HG03064 (cell line): ENCODE measurements around the gene SLC51A.
"Not testable (repeated sequence)": the region's sequence is repeated elsewhere in the genome, so short reads cannot be mapped to it uniquely, and the experiment has no call there.

ENCODE experiments used
- ATAC-seq: cut with Tn5 transposase; IDR thresholded peaks from one replicate; pipeline ENCODE4 v1.9.1; 2021; ENCODE audit warnings: low read depth; ENCODE audit not compliant: unreplicated experiment

The SLC51A gene

DNA sequence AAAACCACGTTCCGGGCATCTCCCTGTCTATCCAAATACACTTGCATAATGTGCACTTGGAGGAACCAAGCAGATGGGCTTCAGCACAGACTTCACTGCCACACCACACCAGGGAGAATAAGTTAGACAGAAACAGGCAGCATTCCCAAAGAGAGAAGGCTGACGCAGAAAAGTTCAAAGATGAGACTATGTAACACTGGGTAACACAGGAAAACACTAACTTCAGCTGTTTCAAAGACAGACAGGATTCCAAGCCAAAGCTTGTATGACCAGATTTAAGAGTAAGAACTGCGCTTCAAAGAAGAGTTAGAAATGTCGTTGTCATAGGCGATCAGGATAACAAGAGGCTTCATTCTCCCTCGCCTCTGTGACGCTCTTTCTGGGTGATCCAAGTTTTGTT is 19.9 kb downstream of the SLC51A start:
- no peak for ATAC-seq

GRCh38 chr3:196237203-196237602 is 20.9 kb downstream of the SLC51A start:
- ATAC-seq = no peak

GRCh38 chr3:196238612-196239560 is 22.6 kb downstream of the SLC51A start:
- no peak for ATAC-seq

GRCh38 chr3:196240424-196240823 is 24.1 kb downstream of the SLC51A start:
- no peak for ATAC-seq

GRCh38 chr3:196241704-196242103 is 25.4 kb downstream of the SLC51A start:
- ATAC-seq = no peak

- ATAC-seq = not testable (repeated sequence)
Observed at GRCh38 chr3:196244166-196244565, 27.8 kb downstream of the SLC51A start.

DNA sequence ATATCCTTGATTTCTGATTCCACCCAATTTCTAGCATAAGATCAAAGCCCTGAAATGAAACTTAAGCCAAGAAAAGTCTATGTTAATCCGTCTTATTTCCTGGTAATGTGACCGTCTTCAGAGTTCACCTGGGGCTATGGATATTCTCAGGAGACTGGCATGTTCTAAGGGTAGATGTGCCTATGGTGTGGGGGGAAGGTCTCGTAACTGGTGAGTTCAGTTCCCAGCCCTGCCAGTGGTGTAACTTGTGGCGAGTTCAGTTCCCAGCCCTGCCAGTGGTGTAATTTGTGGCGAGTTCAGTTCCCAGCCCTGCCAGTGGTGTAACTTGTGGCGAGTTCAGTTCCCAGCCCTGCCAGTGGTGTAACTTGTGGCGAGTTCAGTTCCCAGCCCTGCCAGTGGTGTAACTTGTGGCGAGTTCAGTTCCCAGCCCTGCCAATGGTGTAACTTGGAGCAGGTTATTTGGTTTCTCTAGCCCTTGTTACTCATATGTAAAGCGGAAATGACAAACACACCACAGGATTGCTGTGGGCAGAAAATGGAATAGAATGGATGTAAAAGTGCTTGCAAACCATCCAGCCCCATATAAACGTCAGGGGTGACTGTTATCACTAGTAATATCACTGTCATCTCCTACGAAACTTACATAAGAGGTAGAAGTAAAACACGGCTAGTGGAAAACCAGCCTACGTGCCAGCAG is 30.4 kb downstream of the SLC51A start:
- ATAC-seq = no peak

DNA sequence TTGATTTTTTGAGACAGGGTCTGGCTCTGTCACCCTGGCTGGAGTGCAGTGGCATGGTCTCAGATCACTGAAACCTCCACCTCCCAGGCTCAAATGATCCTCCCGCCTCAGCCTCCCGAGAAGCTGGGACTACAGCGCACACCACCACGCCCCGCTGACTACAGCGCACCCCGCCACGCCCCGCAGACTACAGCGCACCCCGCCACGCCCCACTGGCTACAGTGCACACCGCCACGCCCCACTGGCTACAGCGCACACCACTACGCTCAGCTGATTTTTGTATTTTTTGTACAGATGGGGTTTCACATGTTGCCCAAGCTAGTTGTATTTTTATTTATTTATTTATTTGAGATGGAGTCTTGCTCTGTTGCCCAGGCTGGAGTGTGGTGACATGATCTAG is 35.6 kb downstream of the SLC51A start:
- no peak for ATAC-seq

DNA sequence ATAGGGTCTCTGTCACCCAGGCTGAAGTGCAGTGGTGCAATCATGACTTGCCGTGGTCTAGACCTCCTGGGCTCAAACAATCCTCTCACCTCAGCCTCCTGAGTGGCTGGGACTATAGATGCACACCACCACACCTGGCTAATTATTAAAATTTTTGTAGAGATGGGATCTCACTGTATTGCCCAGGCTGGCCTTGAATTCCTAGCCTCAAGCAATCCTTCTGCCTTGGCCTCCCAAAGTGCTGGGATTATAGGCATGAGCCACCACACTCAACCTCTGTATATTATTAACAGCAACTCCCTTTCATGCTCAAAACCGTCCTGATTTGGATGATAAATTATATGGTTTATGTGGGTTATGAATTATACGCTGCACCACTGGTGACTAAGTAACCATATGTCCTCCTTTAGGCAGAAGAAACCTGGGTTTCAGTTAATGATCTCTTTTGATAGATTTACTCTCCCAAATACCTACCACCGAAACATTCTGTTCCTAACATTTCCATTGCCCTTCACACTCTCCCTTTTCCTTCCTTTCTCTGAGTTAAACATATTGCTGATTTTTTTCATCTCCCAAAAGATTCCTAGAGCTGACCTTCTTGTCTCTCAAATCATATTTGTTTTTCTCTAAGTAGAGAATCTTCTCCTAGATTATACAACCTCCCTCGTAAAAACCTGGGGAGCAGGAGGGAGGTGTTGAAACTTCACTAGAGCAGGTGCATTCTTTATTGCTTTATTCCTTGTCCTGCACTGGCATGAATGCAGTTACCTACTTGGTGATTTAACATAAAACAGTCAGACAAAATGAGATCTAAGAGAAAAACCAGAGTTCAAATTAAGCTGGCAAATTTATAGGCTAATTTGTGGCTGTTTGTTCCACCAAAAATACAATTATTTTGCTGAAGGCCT is 38.3 kb downstream of the SLC51A start:
- no peak for ATAC-seq

GRCh38 chr3:196255776-196256175 is 39.4 kb downstream of the SLC51A start:
- ATAC-seq = no peak

- ATAC-seq = no peak
Observed at GRCh38 chr3:196260784-196261183, 44.5 kb downstream of the SLC51A start.

GRCh38 chr3:196263819-196264218 is 47.5 kb downstream of the SLC51A start:
- ATAC-seq = no peak

- ATAC-seq = no peak
Observed at GRCh38 chr3:196268284-196269163, 52.2 kb downstream of the SLC51A start.

- no peak for ATAC-seq
Observed at GRCh38 chr3:196270499-196270898, 54.2 kb downstream of the SLC51A start.

- ATAC-seq = no peak
Observed at GRCh38 chr3:196272826-196273225, 56.5 kb downstream of the SLC51A start.

DNA sequence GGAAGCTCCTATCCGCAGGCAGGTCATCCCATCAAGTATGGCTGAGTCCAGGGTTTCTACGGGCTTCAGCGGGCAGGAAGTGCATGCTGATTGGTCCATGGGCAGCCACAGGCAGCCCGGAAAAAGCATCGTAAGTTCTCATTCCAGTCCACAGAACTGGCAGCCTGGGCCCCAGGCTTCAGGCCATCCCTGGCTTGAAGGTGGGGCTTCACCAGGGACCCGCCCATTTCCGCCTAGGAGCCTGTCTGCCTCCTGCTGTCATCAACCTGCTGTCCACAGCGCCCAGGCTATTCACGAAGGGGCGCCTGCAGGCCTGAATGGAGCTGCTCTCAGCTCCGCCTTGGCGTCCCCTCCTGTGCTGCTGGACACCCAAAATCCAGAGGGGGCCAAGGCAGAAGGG is 57.3 kb downstream of the SLC51A start:
- no peak for ATAC-seq

- ATAC-seq = peak; percentile 64
Observed at GRCh38 chr3:196274585-196274984, 58.3 kb downstream of the SLC51A start.

DNA sequence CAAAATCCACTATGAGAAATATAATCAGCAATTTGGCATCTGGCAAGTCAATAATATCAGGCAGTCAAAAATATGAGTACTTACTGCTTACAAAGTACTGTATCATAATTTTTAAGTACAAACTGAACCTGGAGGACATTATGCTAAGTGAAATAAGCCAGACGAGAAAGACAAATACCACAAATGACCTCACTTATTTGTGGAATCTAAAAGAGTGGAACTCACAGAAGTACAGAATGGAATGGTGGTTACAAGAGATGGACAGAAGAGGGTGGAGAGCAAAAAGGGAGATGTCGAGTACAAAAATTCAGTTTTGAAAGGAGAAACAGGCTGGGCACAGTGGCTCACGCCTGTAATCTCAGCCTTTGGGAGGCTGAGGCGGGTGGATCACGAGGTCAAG is 58.8 kb downstream of the SLC51A start:
- ATAC-seq = no peak

DNA sequence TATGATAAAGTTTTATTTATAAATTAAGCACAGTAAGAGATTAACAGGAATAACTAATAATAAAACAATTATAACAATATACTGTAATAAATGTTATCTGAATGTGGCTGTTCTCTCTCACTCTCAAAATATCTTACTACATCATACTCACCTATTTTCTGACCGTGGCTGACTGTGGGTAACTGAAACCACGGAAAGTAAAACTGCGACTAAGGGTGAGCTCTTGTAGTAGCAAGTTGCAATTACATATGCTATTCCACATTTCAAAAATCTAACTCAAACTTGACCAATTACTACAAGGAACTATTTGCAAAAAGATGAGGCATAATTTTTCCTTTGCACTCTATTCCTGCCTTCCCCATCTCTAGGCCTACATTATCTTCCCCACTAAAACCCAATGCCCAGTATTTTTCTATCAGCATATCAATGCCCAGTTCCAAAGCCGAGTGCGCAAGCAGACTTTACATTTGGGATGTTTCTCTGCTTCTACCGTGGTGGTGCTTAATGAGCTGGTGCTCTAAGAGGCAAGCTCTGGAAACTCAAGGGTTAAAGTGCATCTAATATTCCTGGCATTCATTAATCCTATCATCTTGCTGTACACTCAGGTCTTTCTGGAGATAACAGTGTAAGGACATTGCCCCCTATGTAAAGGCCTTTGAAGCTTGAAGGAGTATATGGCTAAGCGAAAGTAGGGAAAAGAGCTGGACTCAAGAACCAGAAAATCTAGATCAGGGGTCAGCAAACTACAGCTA is 64.5 kb downstream of the SLC51A start:
- no peak for ATAC-seq
